ENCODE data around the gene NSMF.
A peak's percentile ranks its signal among the peaks of the same experiment; 100 is the strongest.

The NSMF gene

GRCh38 chr9:137421838-137422603 lies 37.1 kb downstream of the NSMF start:
- no peak for TF ChIP-seq CTCF (IDR thresholded peaks at IDR 0.05)
- Mint-ChIP-seq H3K4me3 (peak overlapping the region; percentile 93), H3K9me3 (no peaks in the 10 kb centered on the region), H3K27ac (no peak overlapping the region), H3K27me3 (ENCODE audit: low read depth, poor library complexity) (peaks cover 17% of the 10 kb centered on the region), H3K4me1 (peaks cover 26% of the 10 kb centered on the region), H3K36me3 (ENCODE audit: low read depth) (no peaks in the 10 kb centered on the region)
- no peak for DNase-seq

GRCh38 chr9:137417161-137418021 lies 41.7 kb downstream of the NSMF start:
- Mint-ChIP-seq H3K4me1 (peaks cover 25% of the 10 kb centered on the region), H3K36me3 (ENCODE audit: low read depth) (peaks cover 8% of the 10 kb centered on the region), H3K27me3 (ENCODE audit: low read depth, poor library complexity) (peaks cover 7% of the 10 kb centered on the region), H3K4me3 (no peak overlapping the region), H3K27ac (no peak overlapping the region), H3K9me3 (no peaks in the 10 kb centered on the region)
- DNase-seq: no peak
- no peak for TF ChIP-seq CTCF (IDR thresholded peaks at IDR 0.05)

- H3K4me1 Mint-ChIP-seq: peaks cover 18% of the 10 kb centered on the region
- no peaks in the 10 kb centered on the region for H3K9me3 Mint-ChIP-seq
- no peak for DNase-seq
- H3K27ac Mint-ChIP-seq: no peak overlapping the region
- H3K27me3 Mint-ChIP-seq (ENCODE audit: low read depth, poor library complexity): peaks cover 3% of the 10 kb centered on the region
- TF ChIP-seq CTCF (IDR thresholded peaks at IDR 0.05): no peak
- no peak overlapping the region for H3K4me3 Mint-ChIP-seq
- H3K36me3 Mint-ChIP-seq (ENCODE audit: low read depth): peaks cover 8% of the 10 kb centered on the region
These were observed 42.5 kb downstream of the NSMF start for GRCh38 chr9:137416563-137417151.

GRCh38 chr9:137416006-137416562 lies 43.0 kb downstream of the NSMF start:
- Mint-ChIP-seq H3K4me3 (no peak overlapping the region), H3K4me1 (peaks cover 12% of the 10 kb centered on the region), H3K27ac (no peak overlapping the region), H3K36me3 (ENCODE audit: low read depth) (peaks cover 8% of the 10 kb centered on the region), H3K27me3 (ENCODE audit: low read depth, poor library complexity) (no peaks in the 10 kb centered on the region), H3K9me3 (no peaks in the 10 kb centered on the region)
- DNase-seq: no peak
- TF ChIP-seq CTCF (IDR thresholded peaks at IDR 0.05): no peak

GRCh38 chr9:137415451-137415850 lies 43.7 kb downstream of the NSMF start:
- Mint-ChIP-seq H3K27ac (no peak overlapping the region), H3K36me3 (ENCODE audit: low read depth) (peaks cover 8% of the 10 kb centered on the region), H3K9me3 (no peaks in the 10 kb centered on the region)

More at GRCh38 chr9:137415451-137415850, 43.7 kb downstream of the NSMF start:
- peaks cover 11% of the 10 kb centered on the region for H3K4me1 Mint-ChIP-seq
- no peaks in the 10 kb centered on the region for H3K27me3 Mint-ChIP-seq (ENCODE audit: low read depth, poor library complexity)
- H3K4me3 Mint-ChIP-seq: no peak overlapping the region
- no peak for DNase-seq
- no peak for TF ChIP-seq CTCF (IDR thresholded peaks at IDR 0.05)
